ENCODE measurements around the gene TNRC6A. TPM values are rescaled to one million over a fixed set of nuclear protein-coding genes. Genes with fewer than 3 reads are reported as not detected.

Gene TNRC6A
- total and polyA plus RNA-seq, 2 of the 13 experiments (the other 11 are each of a cell fraction or from before 2014, with no cell fraction given) = 30.9 to 43.6 TPM

DNA sequence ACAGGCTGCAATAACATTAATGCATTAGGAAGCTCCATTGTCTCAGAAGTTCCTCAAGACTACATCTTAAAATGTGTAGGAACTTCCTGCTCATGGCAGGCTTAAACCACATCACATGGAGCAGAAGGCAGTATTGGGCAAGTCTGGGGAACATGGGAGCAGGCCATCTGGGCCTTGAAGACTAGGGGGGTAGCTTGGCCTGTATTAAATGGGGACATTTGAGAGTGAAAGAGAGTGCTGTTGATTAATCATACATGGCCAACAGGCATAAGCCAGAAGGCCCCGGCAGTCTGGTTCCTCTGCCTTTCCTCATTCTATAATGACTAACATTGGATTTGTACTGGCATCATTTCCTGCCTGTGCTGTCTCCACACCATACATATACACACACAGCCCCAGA, 91.1 kb downstream of the TNRC6A start:
- Histone ChIP-seq H3K27me3 (ENCODE audit: control insufficient read depth in 1 of 2, insufficient read depth in 2 of 2, low read length in 2 of 2) (no peaks in the 10 kb centered on the region), H3K79me2 (ENCODE audit: insufficient read depth, low read length) (no peaks in the 10 kb centered on the region), H2AFZ (ENCODE audit: low read length) (no peak overlapping the region), H3K4me2 (ENCODE audit: low read depth, low read length) (no peak overlapping the region), H3K9me3 (ENCODE audit: low read length) (no peaks in the 10 kb centered on the region), H4K20me1 (ENCODE audit: insufficient read depth, low read length) (no peaks in the 10 kb centered on the region), H3K9ac (ENCODE audit: insufficient read depth, low read depth, low read length) (no peak overlapping the region), H3K4me3 (replicated peaks in 1 of 3; ENCODE audit: insufficient read depth in 1 of 3, low read depth in 2 of 3, low read length in 3 of 3) (no peak overlapping the region), H3K4me1 (ENCODE audit: insufficient read depth, low read length) (peaks cover 9% of the 10 kb centered on the region; the same call in 1 of the 2 replicates), H3K36me3 (replicated peaks in 1 of 2; ENCODE audit: control insufficient read depth in 1 of 2, insufficient read depth in 2 of 2, low read length in 2 of 2) (peaks cover 53 to 88% of the 10 kb centered on the region in 2 experiments), H3K27ac (ENCODE audit: extremely low read length, insufficient read depth, low read length) (no peak overlapping the region)
- no TSS peak for BruUV-seq (replicated peaks)
- DNase-seq (ENCODE audit: low spot score) (no peak), ATAC-seq (no peak), FAIRE-seq (no peak)
- 92% methylated on average over 1 of the region's 1 CpG for WGBS (ENCODE audit: low lambda C conversion rate)
- CTCF ChIA-PET (ENCODE audit: low intra/inter-chr PET ratio, low total read pairs) = no interaction called here
- intact Hi-C loops (cut with micrococcal nuclease; ENCODE audit: unreplicated experiment) (no loop called here), in situ Hi-C loops (cut with HindIII; ENCODE audit: extremely low pct_ligation_motif_present, low pct_unique_long_range_greater_than_20kb) (no loop called here)
- POLR2A ChIA-PET = no interaction called here
- TF ChIP-seq ZNF672 (CRISPR knock-in tag; IDR thresholded peaks at IDR 0.05) (no peak), ZNF33A (CRISPR knock-in tag; IDR thresholded peaks at IDR 0.05; ENCODE audit: borderline replicate concordance) (no peak), JARID2 (CRISPR knock-in tag; IDR thresholded peaks at IDR 0.05; ENCODE audit: insufficient replicate concordance) (no peak), ZNF737 (CRISPR knock-in tag; IDR thresholded peaks at IDR 0.05; ENCODE audit: borderline replicate concordance) (no peak), ATM (IDR thresholded peaks at IDR 0.05; ENCODE audit: borderline replicate concordance) (no peak), ZBTB7B (CRISPR knock-in tag; IDR thresholded peaks at IDR 0.05) (no peak), ZNF547 (CRISPR knock-in tag; IDR thresholded peaks at IDR 0.05) (no peak), HMG20A (CRISPR knock-in tag; IDR thresholded peaks at IDR 0.05; ENCODE audit: borderline replicate concordance) (no peak)
- TF ChIP-seq, protein P1, sequence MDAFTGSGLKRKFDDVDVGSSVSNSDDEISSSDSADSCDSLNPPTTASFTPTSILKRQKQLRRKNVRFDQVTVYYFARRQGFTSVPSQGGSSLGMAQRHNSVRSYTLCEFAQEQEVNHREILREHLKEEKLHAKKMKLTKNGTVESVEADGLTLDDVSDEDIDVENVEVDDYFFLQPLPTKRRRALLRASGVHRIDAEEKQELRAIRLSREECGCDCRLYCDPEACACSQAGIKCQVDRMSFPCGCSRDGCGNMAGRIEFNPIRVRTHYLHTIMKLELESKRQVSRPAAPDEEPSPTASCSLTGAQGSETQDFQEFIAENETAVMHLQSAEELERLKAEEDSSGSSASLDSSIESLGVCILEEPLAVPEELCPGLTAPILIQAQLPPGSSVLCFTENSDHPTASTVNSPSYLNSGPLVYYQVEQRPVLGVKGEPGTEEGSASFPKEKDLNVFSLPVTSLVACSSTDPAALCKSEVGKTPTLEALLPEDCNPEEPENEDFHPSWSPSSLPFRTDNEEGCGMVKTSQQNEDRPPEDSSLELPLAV (CRISPR knock-in tag; conservative IDR thresholded peaks at IDR 0.05; ENCODE audit: low read depth) = no peak
- TF ChIP-seq, protein P2, sequence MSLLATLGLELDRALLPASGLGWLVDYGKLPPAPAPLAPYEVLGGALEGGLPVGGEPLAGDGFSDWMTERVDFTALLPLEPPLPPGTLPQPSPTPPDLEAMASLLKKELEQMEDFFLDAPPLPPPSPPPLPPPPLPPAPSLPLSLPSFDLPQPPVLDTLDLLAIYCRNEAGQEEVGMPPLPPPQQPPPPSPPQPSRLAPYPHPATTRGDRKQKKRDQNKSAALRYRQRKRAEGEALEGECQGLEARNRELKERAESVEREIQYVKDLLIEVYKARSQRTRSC (CRISPR knock-in tag; IDR thresholded peaks at IDR 0.05; ENCODE audit: low read depth) = no peak
- TF ChIP-seq, protein P3, sequence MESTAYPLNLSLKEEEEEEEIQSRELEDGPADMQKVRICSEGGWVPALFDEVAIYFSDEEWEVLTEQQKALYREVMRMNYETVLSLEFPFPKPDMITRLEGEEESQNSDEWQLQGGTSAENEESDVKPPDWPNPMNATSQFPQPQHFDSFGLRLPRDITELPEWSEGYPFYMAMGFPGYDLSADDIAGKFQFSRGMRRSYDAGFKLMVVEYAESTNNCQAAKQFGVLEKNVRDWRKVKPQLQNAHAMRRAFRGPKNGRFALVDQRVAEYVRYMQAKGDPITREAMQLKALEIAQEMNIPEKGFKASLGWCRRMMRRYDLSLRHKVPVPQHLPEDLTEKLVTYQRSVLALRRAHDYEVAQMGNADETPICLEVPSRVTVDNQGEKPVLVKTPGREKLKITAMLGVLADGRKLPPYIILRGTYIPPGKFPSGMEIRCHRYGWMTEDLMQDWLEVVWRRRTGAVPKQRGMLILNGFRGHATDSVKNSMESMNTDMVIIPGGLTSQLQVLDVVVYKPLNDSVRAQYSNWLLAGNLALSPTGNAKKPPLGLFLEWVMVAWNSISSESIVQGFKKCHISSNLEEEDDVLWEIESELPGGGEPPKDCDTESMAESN (CRISPR knock-in tag; conservative IDR thresholded peaks at IDR 0.05) = no peak
- TF ChIP-seq, protein P4, sequence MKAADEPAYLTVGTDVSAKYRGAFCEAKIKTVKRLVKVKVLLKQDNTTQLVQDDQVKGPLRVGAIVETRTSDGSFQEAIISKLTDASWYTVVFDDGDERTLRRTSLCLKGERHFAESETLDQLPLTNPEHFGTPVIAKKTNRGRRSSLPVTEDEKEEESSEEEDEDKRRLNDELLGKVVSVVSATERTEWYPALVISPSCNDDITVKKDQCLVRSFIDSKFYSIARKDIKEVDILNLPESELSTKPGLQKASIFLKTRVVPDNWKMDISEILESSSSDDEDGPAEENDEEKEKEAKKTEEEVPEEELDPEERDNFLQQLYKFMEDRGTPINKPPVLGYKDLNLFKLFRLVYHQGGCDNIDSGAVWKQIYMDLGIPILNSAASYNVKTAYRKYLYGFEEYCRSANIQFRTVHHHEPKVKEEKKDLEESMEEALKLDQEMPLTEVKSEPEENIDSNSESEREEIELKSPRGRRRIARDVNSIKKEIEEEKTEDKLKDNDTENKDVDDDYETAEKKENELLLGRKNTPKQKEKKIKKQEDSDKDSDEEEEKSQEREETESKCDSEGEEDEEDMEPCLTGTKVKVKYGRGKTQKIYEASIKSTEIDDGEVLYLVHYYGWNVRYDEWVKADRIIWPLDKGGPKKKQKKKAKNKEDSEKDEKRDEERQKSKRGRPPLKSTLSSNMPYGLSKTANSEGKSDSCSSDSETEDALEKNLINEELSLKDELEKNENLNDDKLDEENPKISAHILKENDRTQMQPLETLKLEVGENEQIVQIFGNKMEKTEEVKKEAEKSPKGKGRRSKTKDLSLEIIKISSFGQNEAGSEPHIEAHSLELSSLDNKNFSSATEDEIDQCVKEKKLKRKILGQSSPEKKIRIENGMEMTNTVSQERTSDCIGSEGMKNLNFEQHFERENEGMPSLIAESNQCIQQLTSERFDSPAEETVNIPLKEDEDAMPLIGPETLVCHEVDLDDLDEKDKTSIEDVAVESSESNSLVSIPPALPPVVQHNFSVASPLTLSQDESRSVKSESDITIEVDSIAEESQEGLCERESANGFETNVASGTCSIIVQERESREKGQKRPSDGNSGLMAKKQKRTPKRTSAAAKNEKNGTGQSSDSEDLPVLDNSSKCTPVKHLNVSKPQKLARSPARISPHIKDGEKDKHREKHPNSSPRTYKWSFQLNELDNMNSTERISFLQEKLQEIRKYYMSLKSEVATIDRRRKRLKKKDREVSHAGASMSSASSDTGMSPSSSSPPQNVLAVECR (CRISPR knock-in tag; IDR thresholded peaks at IDR 0.05; ENCODE audit: borderline replicate concordance) = no peak
